SK-N-MC (cell line): ENCODE data around the gene RFC5.

Experiments used
- EZH2 ChIP-seq: fragments of 200-600 bp; sonication (generic); IDR thresholded peaks from one replicate; pipeline ENCODE4 v1.6.1; 2017; ENCODE audit warnings: antibody characterized with exemption
- FOXP2 ChIP-seq: optimal IDR thresholded peaks from 2 replicates; pipeline ENCODE3; 2011; ENCODE audit warnings: mild to moderate bottlenecking, moderate library complexity; ENCODE audit not compliant: insufficient read depth; ENCODE audit errors: extremely low read length, control extremely low read depth
- POLR2AphosphoS5 ChIP-seq: IDR thresholded peaks from 2 replicates; pipeline ENCODE4 v1.6.1; 2012; ENCODE audit warnings: mild to moderate bottlenecking, low read depth, low read length, borderline replicate concordance

DNA sequence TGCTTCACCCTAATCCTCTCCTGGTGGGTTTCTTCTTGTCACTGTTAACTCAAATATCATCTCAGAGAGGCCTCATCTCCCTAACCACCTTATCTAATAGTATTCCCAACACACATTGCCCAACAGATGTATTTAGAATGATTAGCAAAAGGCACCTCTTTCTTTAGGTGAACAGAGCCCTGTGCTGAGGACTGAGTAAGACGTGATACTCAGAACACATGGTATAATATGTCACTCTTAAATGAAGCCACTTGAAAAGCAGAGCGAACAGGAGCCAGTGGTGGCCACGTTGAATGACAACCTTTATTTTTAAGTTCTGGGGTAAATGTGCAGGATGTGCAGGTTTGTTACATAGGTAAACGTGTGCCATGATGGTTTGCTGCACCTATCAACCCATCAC is 46.2 kb upstream of the RFC5 start:
- TF ChIP-seq POLR2AphosphoS5 = no peak
- no peak for TF ChIP-seq EZH2
- TF ChIP-seq FOXP2 = no peak
